ENCODE data around the gene ACOD1.
A peak's percentile ranks its signal among the peaks of the same experiment; 100 is the strongest.
"Not testable (repeated sequence)": the region's sequence is repeated elsewhere in the genome, so short reads cannot be mapped to it uniquely, and the experiment has no call there.

ACOD1 gene

GRCh38 chr13:76948149-76948548 lies at the start of gene ACOD1:
Gene ACOD1 (plus strand): TSS chr13:76948511. CDS start chr13:76948559, 48 bp downstream.
- DNase-seq, result no peak

DNA sequence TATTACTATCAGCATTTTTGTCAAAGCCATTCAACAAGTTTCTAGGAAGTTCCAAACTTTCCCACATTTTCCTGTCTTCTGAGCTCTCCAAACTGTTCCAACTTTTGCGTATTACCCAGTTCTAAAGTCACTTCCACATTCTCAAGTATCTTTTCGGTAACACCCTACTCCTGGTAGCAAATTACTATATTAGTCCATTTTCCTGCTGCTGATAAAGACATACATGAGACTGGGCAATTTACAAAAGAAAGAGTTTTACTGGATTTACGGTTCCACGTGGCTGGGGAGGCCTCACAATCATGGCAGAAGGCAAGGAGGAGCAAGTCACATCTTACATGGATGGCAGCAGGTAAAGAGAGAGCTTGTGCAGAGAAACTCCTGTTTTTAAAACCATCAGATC lies 49.2 kb upstream of the ACOD1 start:
- DNase-seq, result not testable (repeated sequence)

- peak; percentile 75 for DNase-seq
These were observed 44.7 kb upstream of the ACOD1 start for GRCh38 chr13:76903544-76904162.

- DNase-seq, result no peak
These were observed 43.8 kb upstream of the ACOD1 start for GRCh38 chr13:76904507-76904906.

GRCh38 chr13:76912476-76912875 lies 35.8 kb upstream of the ACOD1 start:
- no peak for DNase-seq

GRCh38 chr13:76913898-76914297 lies 34.4 kb upstream of the ACOD1 start:
- no peak for DNase-seq

GRCh38 chr13:76917095-76917494 lies 31.2 kb upstream of the ACOD1 start:
- DNase-seq, result no peak

DNA sequence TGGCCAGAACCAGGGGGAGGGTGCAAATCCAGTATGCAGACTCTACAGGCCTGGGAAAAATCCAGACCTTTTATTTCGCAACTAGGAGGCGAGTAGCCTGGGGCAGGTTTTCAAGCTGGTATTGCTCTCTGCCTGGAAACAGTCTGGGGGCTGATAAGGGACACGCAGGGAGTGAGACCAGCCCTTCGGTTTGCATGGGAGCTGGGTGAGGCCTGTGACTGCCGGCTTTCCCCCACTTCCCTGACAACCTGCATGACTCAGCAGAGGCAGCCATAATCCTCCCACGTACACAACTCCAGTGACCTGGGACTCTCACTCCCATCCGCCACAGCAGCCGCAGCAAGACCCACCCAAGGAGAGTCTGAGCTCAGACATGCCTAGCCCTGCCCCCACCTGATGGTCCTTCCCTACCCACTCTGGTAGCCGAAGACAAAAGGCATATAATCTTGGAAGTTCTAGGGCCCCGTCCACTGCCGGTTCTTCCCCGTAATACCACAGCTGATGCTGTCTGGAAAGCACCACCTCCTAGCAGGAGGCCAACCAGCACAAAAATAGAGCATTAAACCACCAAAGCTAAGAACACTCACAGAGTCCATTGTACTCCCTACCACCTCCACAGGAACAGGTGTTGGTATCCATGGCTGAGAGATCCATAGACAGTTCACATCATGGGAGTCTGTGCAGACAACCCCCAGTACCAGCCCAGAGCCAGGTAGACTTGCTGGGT lies 30.4 kb upstream of the ACOD1 start:
- peak; percentile 30 for DNase-seq

- no peak for DNase-seq
These were observed 26.8 kb upstream of the ACOD1 start for GRCh38 chr13:76921516-76921915.

DNA sequence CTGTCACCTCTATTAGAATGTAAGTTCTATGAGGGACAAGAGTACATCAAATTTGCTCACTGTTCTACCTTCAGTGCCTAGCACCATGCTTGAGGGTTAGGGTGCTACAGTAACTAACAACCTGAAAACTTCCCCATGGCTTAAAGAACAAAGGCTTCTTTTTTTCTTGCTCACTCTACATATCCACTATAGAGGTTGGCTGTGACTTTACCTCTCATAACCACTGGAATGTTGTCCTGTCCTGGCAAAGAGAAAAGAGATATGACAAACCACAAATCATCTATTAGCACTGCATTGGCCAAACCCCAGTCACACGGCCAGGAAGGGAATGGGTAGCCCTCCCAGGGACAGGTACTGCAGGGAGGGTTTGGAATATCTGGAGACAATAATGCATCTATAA lies 23.2 kb upstream of the ACOD1 start:
- no peak for DNase-seq

GRCh38 chr13:76927955-76928354 lies 20.4 kb upstream of the ACOD1 start:
- no peak for DNase-seq

- DNase-seq, result no peak
These were observed 19.9 kb upstream of the ACOD1 start for GRCh38 chr13:76928456-76928855.

- no peak for DNase-seq
These were observed 19.0 kb upstream of the ACOD1 start for GRCh38 chr13:76929320-76929719.

- DNase-seq, result no peak
These were observed 18.4 kb upstream of the ACOD1 start for GRCh38 chr13:76929851-76930374.

GRCh38 chr13:76932076-76932475 lies 16.2 kb upstream of the ACOD1 start:
- DNase-seq, result no peak

- DNase-seq, result no peak
These were observed 13.6 kb upstream of the ACOD1 start for GRCh38 chr13:76934671-76935070.

DNA sequence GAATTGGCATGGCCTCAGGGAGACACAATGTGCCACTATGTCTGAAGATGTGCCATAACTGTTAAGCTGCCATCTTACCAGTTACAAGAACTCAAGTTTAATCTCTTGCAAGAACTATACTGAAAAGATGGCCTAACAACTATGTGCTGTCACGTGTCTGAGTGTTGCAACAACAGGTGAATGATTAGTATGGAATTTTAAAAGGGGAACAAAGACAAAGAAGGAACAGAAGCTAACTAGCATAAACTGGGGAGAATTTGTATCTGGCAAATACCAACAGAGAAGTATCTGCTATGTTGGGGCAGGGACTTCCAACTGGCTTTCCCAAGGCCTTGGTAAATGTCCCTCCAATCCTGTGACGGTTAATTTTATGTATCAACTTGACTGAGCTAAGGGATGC lies 11.5 kb upstream of the ACOD1 start:
- DNase-seq, result no peak

GRCh38 chr13:76937281-76937820 lies 11.0 kb upstream of the ACOD1 start:
- DNase-seq, result no peak

DNA sequence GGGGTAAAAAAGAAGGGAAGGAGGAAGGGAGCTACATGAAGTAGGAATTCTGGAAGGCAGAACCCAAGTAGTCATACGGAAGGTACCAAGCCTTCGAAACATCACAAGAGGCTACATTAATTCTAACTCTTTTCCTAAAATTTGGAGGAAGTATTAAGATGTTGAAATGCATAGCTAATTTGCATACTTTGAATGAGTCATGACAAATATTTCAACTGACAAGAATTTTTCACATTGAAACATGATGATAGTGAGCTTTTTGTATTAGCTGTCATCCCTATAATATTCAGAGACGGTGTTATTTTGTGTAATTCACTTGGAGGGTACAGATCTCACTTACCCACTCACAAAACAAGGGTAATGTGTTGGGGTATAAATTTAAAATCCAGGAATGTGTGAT lies 9.1 kb upstream of the ACOD1 start:
- DNase-seq, result no peak

DNA sequence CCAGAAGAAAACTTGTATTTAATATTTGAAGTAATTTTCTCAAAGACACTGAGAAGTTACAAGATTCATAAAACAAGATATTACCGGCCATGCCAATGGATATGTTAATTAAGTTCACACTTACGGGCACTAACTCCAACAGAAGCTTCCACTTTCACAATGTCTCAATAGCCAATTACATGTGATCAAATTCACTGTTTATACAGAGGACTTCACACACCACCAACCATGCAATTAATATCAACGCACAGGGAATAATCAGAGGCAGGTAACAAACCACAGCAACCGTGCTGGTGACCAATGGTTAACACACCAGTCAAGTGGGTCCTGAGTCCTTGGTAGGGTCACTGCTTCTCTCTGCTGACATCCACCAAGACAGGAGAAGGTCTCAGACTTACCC lies 5.9 kb upstream of the ACOD1 start:
- DNase-seq, result no peak

- DNase-seq, result no peak
These were observed 4.7 kb upstream of the ACOD1 start for GRCh38 chr13:76943646-76944045.

DNA sequence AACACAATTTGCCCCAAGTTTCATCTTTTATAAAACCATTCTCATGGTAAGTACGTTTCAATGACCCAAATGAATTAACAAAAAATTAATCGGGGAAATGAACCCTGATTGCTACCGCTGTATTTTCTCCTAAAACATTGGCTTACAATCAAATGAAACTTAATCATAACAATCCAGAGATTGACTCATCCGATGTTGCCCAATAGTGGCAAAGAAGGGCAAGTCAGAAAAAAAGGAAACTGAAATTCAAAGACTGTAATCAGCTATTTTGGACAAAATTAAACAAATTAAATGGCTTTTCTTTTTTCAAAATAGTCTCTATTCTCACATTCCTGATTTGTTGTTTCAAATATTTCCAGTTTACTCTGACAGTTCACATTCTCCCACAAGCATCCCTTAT lies 3.9 kb upstream of the ACOD1 start:
- DNase-seq, result no peak

DNA sequence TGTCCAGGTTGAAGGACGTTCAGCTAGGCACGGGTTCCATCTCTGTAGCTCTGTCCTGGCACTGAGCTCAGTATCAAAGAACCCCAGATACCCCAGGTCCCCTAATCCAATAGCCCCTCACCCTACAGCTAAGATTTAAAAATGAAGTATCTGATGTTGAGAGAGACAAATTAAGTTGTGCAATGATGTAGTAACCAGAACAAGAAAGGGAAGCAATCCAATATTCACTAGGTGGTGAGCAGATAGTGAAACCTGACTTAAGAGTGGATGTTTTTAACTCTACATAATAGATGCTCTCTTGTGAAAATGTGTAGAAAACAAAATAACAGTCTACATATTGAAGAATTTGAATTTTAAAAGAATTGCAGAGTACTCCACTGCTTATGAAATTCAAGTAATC lies 1.8 kb downstream of the ACOD1 start:
- DNase-seq, result no peak

- no peak for DNase-seq
These were observed 5.7 kb downstream of the ACOD1 start for GRCh38 chr13:76953968-76954367.
